Spleen (tissue), 11 donors: ENCODE measurements around the gene EPHA5. TPM values are rescaled to one million over a fixed set of nuclear protein-coding genes. Genes with fewer than 3 reads are reported as not detected.

Experiments used
- DNase-seq: peaks from one replicate; pipeline ENCODE4 v3.0.0-alpha.2; 2020
- H3K27ac ChIP-seq, 8 donors: fragments of 200-600 bp; sonication (generic) in 7 of 8; 1 replicate in 4 of 8; 2 replicates in 4 of 8; pipeline versions ENCODE4 v1.5.0 to v1.8.0; 2016 to 2021; ENCODE audit warnings: inconsistent platforms in 4 of 8, mild to moderate bottlenecking in 4 of 8, moderate library complexity in 1 of 8
- H3K27me3 ChIP-seq, 7 donors: fragments of 200-600 bp; sonication (generic) in 6 of 7; replicated peaks in 1 of 7; 1 replicate in 4 of 7; 2 replicates in 3 of 7; pipeline versions ENCODE4 v1.5.0 to v1.8.0; 2016 to 2021; ENCODE audit warnings: inconsistent platforms in 3 of 7, mild to moderate bottlenecking in 1 of 7
- H3K36me3 ChIP-seq, 6 donors: fragments of 200-600 bp; sonication (generic) in 5 of 6; 1 replicate in 4 of 6; 2 replicates in 2 of 6; pipeline versions ENCODE4 v1.5.0 to v1.8.0; 2016 to 2021; ENCODE audit warnings: inconsistent platforms in 2 of 6
- H3K4me1 ChIP-seq, 6 donors: fragments of 200-600 bp; sonication (generic) in 5 of 6; 1 replicate in 3 of 6; 2 replicates in 3 of 6; pipeline versions ENCODE4 v1.5.0 to v1.8.0; 2016 to 2021; ENCODE audit warnings: inconsistent platforms in 3 of 6
- H3K4me3 ChIP-seq, 8 donors: fragments of 200-600 bp; sonication (generic) in 7 of 8; 1 replicate in 4 of 8; 2 replicates in 4 of 8; pipeline versions ENCODE4 v1.5.0 to v1.8.0; 2016 to 2021; ENCODE audit warnings: inconsistent platforms in 4 of 8, mild to moderate bottlenecking in 4 of 8, moderate library complexity in 2 of 8
- H3K9me3 ChIP-seq, 8 donors: fragments of 200-600 bp; sonication (generic) in 7 of 8; 1 replicate in 4 of 8; 2 replicates in 4 of 8; pipeline versions ENCODE4 v1.5.0 to v1.8.0; 2016 to 2021; ENCODE audit warnings: inconsistent platforms in 4 of 8
- CTCF ChIP-seq, 11 experiments: fragments of 200-600 bp in 7 of 11; fragments of 450-650 bp in 4 of 11; sonication (generic) in 4 of 11; IDR thresholded peaks in 8 of 11; conservative IDR thresholded peaks in 3 of 11; 1 replicate in 7 of 11; 2 replicates in 4 of 11; pipeline versions ENCODE4 v1.4.0 to v1.8.0; 2016 to 2021; ENCODE audit warnings: antibody characterized with exemption in 11 of 11, inconsistent platforms in 4 of 11, mild to moderate bottlenecking in 1 of 11
- POLR2A ChIP-seq, 3 donors: fragments of 450-650 bp; IDR thresholded peaks; one replicate each; pipeline ENCODE4 v1.5.1; 2017; ENCODE audit warnings: antibody characterized with exemption in 3 of 3, mild to moderate bottlenecking in 1 of 3
- POLR2AphosphoS5 ChIP-seq, 3 donors: sonication (generic); formaldehyde crosslinking; IDR thresholded peaks; one replicate each; pipeline ENCODE4 v1.5.1; 2017; ENCODE audit warnings: antibody characterized with exemption in 3 of 3
- WGBS, 5 donors: extraction: QIAGEN DNeasy Blood & Tissue Kit in 3 of 5; methylation state at CpG; one replicate each; pipeline versions ENCODE4 v1.1.5 to v1.1.7; 2013 to 2018; 5-methylcytosine and 5-hydroxymethylcytosine counted together
- intact Hi-C: fragments of 100-400 bp; cut with DNase I; formaldehyde crosslinking; loops from one replicate; pipeline ENCODE4 v1.15.0; 2023; ENCODE audit warnings: low total_unique reads
- polyA plus RNA-seq, 3 donors: library from polyadenylated mRNA; stranded (reverse); fragments of 200-250 nt; gene quantifications; one replicate each; pipeline ENCODE4 v1.2.1, GENCODE V29; 2013
- total RNA-seq, 7 donors: library from RNA; depleted of rRNA in 3 of 7; stranded (reverse); fragments of >200 nt in 3 of 7; fragmentation: NEBNext Ultra II Directional in 4 of 7; extraction: Animal tissue kit (Norgen Biotek cat#: 25700) in 4 of 7; gene quantifications; one replicate each; pipeline versions ENCODE4 v1.1.0 to v1.2.1, GENCODE V29; 2016 to 2021
- donor health status: healthy with polysubstance abuse.
- donor health status: DM: no; HTN: no; CAD: no; lungs with moderate emphysema.
- donor health status: DM: no; HTN: no; CAD: no.
- donor health status: Bipolar disorder and iron deficiency.
- donor health status: healthy.
- donor health status: DM: no; HTN: no; CAD: no.
- donor health status: DM: yes; HTN: yes; CAD: no.

The EPHA5 gene
- total and polyA plus RNA-seq, 10 donors, result 0.02 to 0.93 (median 0.42) TPM

GRCh38 chr4:65367306-65367705 is 303.0 kb downstream of the EPHA5 start:
- no peak overlapping the region for H3K4me3 ChIP-seq
- TF ChIP-seq CTCF (IDR thresholded peaks at IDR 0.05 in 8 of 11, conservative IDR thresholded peaks at IDR 0.05 in 3 of 11) (no peak), POLR2AphosphoS5 (IDR thresholded peaks at IDR 0.05) (no peak), POLR2A (IDR thresholded peaks at IDR 0.05) (no peak)
- DNase-seq, result no peak
- no peak overlapping the region for H3K27ac ChIP-seq
- no peaks in the 10 kb centered on the region for H3K9me3 ChIP-seq
- 79 to 95% (median 83%) methylated on average over 1 of the region's 1 CpG for whole genome bisulfite sequencing, 5 donors
- intact Hi-C loops, result no loop called here
- H3K36me3 ChIP-seq, result no peaks in the 10 kb centered on the region
- no peaks in the 10 kb centered on the region for H3K4me1 ChIP-seq
- H3K27me3 ChIP-seq, result no peaks in the 10 kb centered on the region

- Histone ChIP-seq H3K9me3 (no peaks in the 10 kb centered on the region), H3K4me1 (no peaks in the 10 kb centered on the region), H3K36me3 (no peaks in the 10 kb centered on the region), H3K27me3 (no peaks in the 10 kb centered on the region), H3K4me3 (no peak overlapping the region), H3K27ac (no peak overlapping the region)
- intact Hi-C loops, result no loop called here
- WGBS, 5 donors, result 85 to 92% (median 91%) methylated on average over 2 of the region's 2 CpGs
- DNase-seq, result no peak
- TF ChIP-seq POLR2AphosphoS5 (IDR thresholded peaks at IDR 0.05) (no peak), CTCF (IDR thresholded peaks at IDR 0.05 in 8 of 11, conservative IDR thresholded peaks at IDR 0.05 in 3 of 11) (no peak), POLR2A (IDR thresholded peaks at IDR 0.05) (no peak)
These were observed 311.4 kb downstream of the EPHA5 start for GRCh38 chr4:65358914-65359313.

- Histone ChIP-seq H3K4me3 (no peak overlapping the region), H3K27me3 (no peaks in the 10 kb centered on the region), H3K36me3 (no peaks in the 10 kb centered on the region), H3K27ac (no peak overlapping the region), H3K4me1 (no peaks in the 10 kb centered on the region), H3K9me3 (no peaks in the 10 kb centered on the region)
- intact Hi-C loops, result no loop called here
- TF ChIP-seq POLR2AphosphoS5 (IDR thresholded peaks at IDR 0.05), result no peak
- no peak for TF ChIP-seq POLR2A (IDR thresholded peaks at IDR 0.05)
- no peak for TF ChIP-seq CTCF (IDR thresholded peaks at IDR 0.05 in 8 of 11, conservative IDR thresholded peaks at IDR 0.05 in 3 of 11)
- 68 to 85% (median 80%) methylated on average over 1 of the region's 1 CpG for WGBS, 5 donors
- DNase-seq, result no peak
These were observed 317.2 kb downstream of the EPHA5 start for GRCh38 chr4:65353098-65353497.

- H3K36me3 ChIP-seq, result no peaks in the 10 kb centered on the region
- H3K4me1 ChIP-seq, result no peaks in the 10 kb centered on the region
- DNase-seq, result no peak
- intact Hi-C loops, result no loop called here
- H3K27ac ChIP-seq, result no peak overlapping the region
- no peak for TF ChIP-seq CTCF (IDR thresholded peaks at IDR 0.05 in 8 of 11, conservative IDR thresholded peaks at IDR 0.05 in 3 of 11)
- no peak for TF ChIP-seq POLR2A (IDR thresholded peaks at IDR 0.05)
- no peak for TF ChIP-seq POLR2AphosphoS5 (IDR thresholded peaks at IDR 0.05)
- 59 to 78% (median 68%) methylated on average over 4 of the region's 4 CpGs for WGBS, 5 donors
- H3K9me3 ChIP-seq, result no peaks in the 10 kb centered on the region
- no peaks in the 10 kb centered on the region for H3K27me3 ChIP-seq
- H3K4me3 ChIP-seq, result no peak overlapping the region
These were observed 325.9 kb downstream of the EPHA5 start for GRCh38 chr4:65344278-65344825.
